ENCODE data around the gene CCDC146. TPM values are rescaled to one million over a fixed set of nuclear protein-coding genes. Genes with fewer than 3 reads are reported as not detected.
"Not testable (repeated sequence)": the region's sequence is repeated elsewhere in the genome, so short reads cannot be mapped to it uniquely, and the experiment has no call there.

CCDC146 gene
- total RNA-seq, 1 donor from 2014 or later: 3.2 TPM

- no peaks in the 10 kb centered on the region for H3K27me3 Mint-ChIP-seq (ENCODE audit: low read depth)
- no peak for TF ChIP-seq CTCF (conservative IDR thresholded peaks at IDR 0.05)
- peaks cover 10% of the 10 kb centered on the region for H3K36me3 Mint-ChIP-seq (ENCODE audit: low read depth)
- H3K27ac Mint-ChIP-seq (ENCODE audit: unreplicated experiment): no peak overlapping the region
- no peak for DNase-seq (ENCODE audit: low read depth, low spot score)
- H3K4me3 Mint-ChIP-seq: no peak overlapping the region
- no peaks in the 10 kb centered on the region for H3K4me1 Mint-ChIP-seq
- H3K9me3 Mint-ChIP-seq: peaks cover 10% of the 10 kb centered on the region
Measured at GRCh38 chr7:77222065-77222464, 99.7 kb downstream of the CCDC146 start.

- Mint-ChIP-seq H3K4me1 (no peaks in the 10 kb centered on the region), H3K27ac (ENCODE audit: unreplicated experiment) (peak overlapping the region; percentile 19), H3K9me3 (peaks cover 10% of the 10 kb centered on the region), H3K4me3 (no peak overlapping the region), H3K36me3 (ENCODE audit: low read depth) (peaks cover 10% of the 10 kb centered on the region), H3K27me3 (ENCODE audit: low read depth) (no peaks in the 10 kb centered on the region)
- DNase-seq (ENCODE audit: low read depth, low spot score): no peak
- TF ChIP-seq CTCF (conservative IDR thresholded peaks at IDR 0.05): no peak
Measured at GRCh38 chr7:77222819-77223218, 100.4 kb downstream of the CCDC146 start.

GRCh38 chr7:77223261-77223660, 100.8 kb downstream of the CCDC146 start:
- Mint-ChIP-seq H3K9me3 (peaks cover 10% of the 10 kb centered on the region), H3K4me1 (no peaks in the 10 kb centered on the region), H3K27ac (ENCODE audit: unreplicated experiment) (no peak overlapping the region), H3K36me3 (ENCODE audit: low read depth) (peaks cover 10% of the 10 kb centered on the region), H3K27me3 (ENCODE audit: low read depth) (no peaks in the 10 kb centered on the region), H3K4me3 (no peak overlapping the region)
- no peak for TF ChIP-seq CTCF (conservative IDR thresholded peaks at IDR 0.05)
- DNase-seq (ENCODE audit: low read depth, low spot score): no peak

- no peak for TF ChIP-seq CTCF (conservative IDR thresholded peaks at IDR 0.05)
- DNase-seq (ENCODE audit: low read depth, low spot score): no peak
- Mint-ChIP-seq H3K27me3 (ENCODE audit: low read depth) (no peaks in the 10 kb centered on the region), H3K36me3 (ENCODE audit: low read depth) (peaks cover 2% of the 10 kb centered on the region), H3K9me3 (no peaks in the 10 kb centered on the region), H3K4me1 (no peaks in the 10 kb centered on the region), H3K27ac (ENCODE audit: unreplicated experiment) (no peak overlapping the region), H3K4me3 (no peak overlapping the region)
Measured at GRCh38 chr7:77226357-77226839, 104.0 kb downstream of the CCDC146 start.

- not testable (repeated sequence) for H3K4me1 Mint-ChIP-seq; H3K36me3 Mint-ChIP-seq (ENCODE audit: low read depth); H3K9me3 Mint-ChIP-seq; H3K27me3 Mint-ChIP-seq (ENCODE audit: low read depth); DNase-seq (ENCODE audit: low read depth, low spot score); H3K4me3 Mint-ChIP-seq; H3K27ac Mint-ChIP-seq (ENCODE audit: unreplicated experiment)
Measured at GRCh38 chr7:77228795-77229194, 106.4 kb downstream of the CCDC146 start.

GRCh38 chr7:77232467-77232866, 110.1 kb downstream of the CCDC146 start:
- Mint-ChIP-seq H3K4me3 (no peak overlapping the region), H3K9me3 (no peaks in the 10 kb centered on the region), H3K27ac (ENCODE audit: unreplicated experiment) (peak overlapping the region; percentile 76), H3K36me3 (ENCODE audit: low read depth) (no peaks in the 10 kb centered on the region), H3K4me1 (peaks cover 16% of the 10 kb centered on the region), H3K27me3 (ENCODE audit: low read depth) (no peaks in the 10 kb centered on the region)
- no peak for TF ChIP-seq CTCF (conservative IDR thresholded peaks at IDR 0.05)
- DNase-seq (ENCODE audit: low read depth, low spot score): no peak
